ENCODE data around the gene FFAR4. TPM values are rescaled to one million over a fixed set of nuclear protein-coding genes. Genes with fewer than 3 reads are reported as not detected.

FFAR4 gene
- total and polyA plus RNA-seq, 2 of the 8 experiments (the other 6 are each of a cell fraction or from before 2014, with no cell fraction given) = not detected

DNA sequence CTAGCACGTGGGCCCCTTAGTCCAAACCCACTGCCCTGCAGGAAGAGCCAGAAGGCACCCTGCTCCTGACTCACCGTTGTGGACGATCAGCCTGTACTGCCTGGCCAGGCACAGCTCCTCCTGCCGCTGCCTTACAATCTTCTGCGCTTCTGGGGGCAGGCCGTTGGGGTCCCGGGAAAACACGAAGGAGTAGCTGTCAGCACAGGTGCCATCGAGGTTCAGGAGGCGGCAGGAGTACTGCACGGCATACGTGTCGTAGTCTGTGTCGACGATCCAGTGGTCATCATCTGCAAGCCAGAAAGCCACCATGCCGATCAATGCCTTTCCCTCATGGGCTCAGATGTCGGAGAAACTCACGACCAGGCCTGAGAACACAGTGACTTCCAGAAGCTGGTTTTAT, 27.3 kb downstream of the FFAR4 start:
- H2BK15ac ChIP-seq (ENCODE audit: low read length) = no peak overlapping the region
- H3K27me3 ChIP-seq (replicated peaks in 1 of 4; ENCODE audit: control insufficient read depth in 3 of 4, extremely low read depth in 1 of 4, insufficient read depth in 3 of 4, low read length in 3 of 4) = peaks cover 0 to 1% (median 0%) of the 10 kb centered on the region in 4 experiments; a peak in 2 of 7 replicates
- H2BK12ac ChIP-seq (ENCODE audit: low read depth, low read length) = no peak overlapping the region
- H3K9me3 ChIP-seq (ENCODE audit: insufficient read depth in 2 of 2, low read depth in 1 of 2, low read length in 1 of 2) = no peaks in the 10 kb centered on the region
- POLR2A ChIA-PET (ENCODE audit: partially characterized antibody) = no interaction called here
- peak overlapping the region; percentile 46; the same call in 1 of the 2 replicates for H4K8ac ChIP-seq (ENCODE audit: extremely low read depth, insufficient read depth, low read length)
- no peaks in the 10 kb centered on the region for H3K36me3 ChIP-seq (ENCODE audit: control insufficient read depth in 2 of 4, insufficient read depth in 4 of 4, low read length in 3 of 4)
- no peak overlapping the region for H4K91ac ChIP-seq (replicated peaks; ENCODE audit: insufficient read length, low read length)
- no peak overlapping the region for H3K18ac ChIP-seq (ENCODE audit: extremely low read depth, low read length)
- H3K23me2 ChIP-seq (ENCODE audit: low read depth, low read length) = no peaks in the 10 kb centered on the region
- DNase-seq (ENCODE audit: low read depth in 1 of 2, low spot score in 2 of 2) (no peak), FAIRE-seq (no peak)
- peaks cover 3 to 8% (median 4%) of the 10 kb centered on the region in 4 experiments; a peak in 6 of 7 replicates for H3K4me1 ChIP-seq (replicated peaks in 1 of 4; ENCODE audit: control insufficient read depth in 3 of 4, insufficient read depth in 4 of 4, low read length in 3 of 4)
- no peak overlapping the region for H3K4ac ChIP-seq (replicated peaks; ENCODE audit: insufficient read length, low read depth, low read length)
- no peak overlapping the region for H2AK5ac ChIP-seq (ENCODE audit: low read depth, low read length)
- no peak overlapping the region for H4K5ac ChIP-seq (ENCODE audit: insufficient read length, low read depth, low read length)
- no peak overlapping the region for H3K4me3 ChIP-seq (ENCODE audit: extremely low read depth in 1 of 4, insufficient read depth in 2 of 4, low read depth in 3 of 4, low read length in 4 of 4)
- H3K4me2 ChIP-seq (ENCODE audit: insufficient read depth in 1 of 2, low read depth in 2 of 2, low read length in 2 of 2) = no peak overlapping the region
- no peaks in the 10 kb centered on the region; the same call in 1 of the 2 replicates for H3K79me1 ChIP-seq (ENCODE audit: low read depth, low read length)
- WGBS, 2 experiments (ENCODE audit: extremely low coverage in 1 of 2, insufficient coverage in 1 of 2, insufficient read length in 1 of 2, insufficient replicate concordance in 2 of 2, low coverage in 1 of 2, low lambda C conversion rate in 2 of 2, missing lambda C conversion rate in 1 of 2) = 89% methylated on average over 18 of the region's 18 CpGs; no CpG with 5 or more reads in 1 of the 2 experiments
- H2BK20ac ChIP-seq (ENCODE audit: low read length) = no peak overlapping the region
- no peak overlapping the region for H2BK120ac ChIP-seq (replicated peaks; ENCODE audit: low read depth, low read length)
- no peak overlapping the region for H3K27ac ChIP-seq (ENCODE audit: low read depth, low read length)
- no peak overlapping the region for H3K23ac ChIP-seq (ENCODE audit: insufficient read length)
- no peak overlapping the region for H3K56ac ChIP-seq (replicated peaks; ENCODE audit: insufficient read length, low read depth, low read length)
- H3K79me2 ChIP-seq (ENCODE audit: control insufficient read depth in 1 of 2, insufficient read depth in 2 of 2, low read length in 2 of 2) = no peaks in the 10 kb centered on the region
- CTCF ChIA-PET (ENCODE audit: partially characterized antibody) = no interaction called here
- no peak for TF ChIP-seq JUN (IDR thresholded peaks at IDR 0.05; ENCODE audit: low read depth, low read length)
- no peak for TF ChIP-seq FOSL1 (IDR thresholded peaks at IDR 0.05; ENCODE audit: insufficient read depth, low read depth, low read length)
- TF ChIP-seq SAP30 (IDR thresholded peaks at IDR 0.05; ENCODE audit: insufficient read depth, insufficient replicate concordance, low read length) = no peak
- no peak for TF ChIP-seq GABPA (IDR thresholded peaks at IDR 0.05; ENCODE audit: borderline replicate concordance, insufficient read depth, low read length)
- TF ChIP-seq ATF2 (IDR thresholded peaks at IDR 0.05; ENCODE audit: low read length) = no peak
- TF ChIP-seq, protein P1, sequence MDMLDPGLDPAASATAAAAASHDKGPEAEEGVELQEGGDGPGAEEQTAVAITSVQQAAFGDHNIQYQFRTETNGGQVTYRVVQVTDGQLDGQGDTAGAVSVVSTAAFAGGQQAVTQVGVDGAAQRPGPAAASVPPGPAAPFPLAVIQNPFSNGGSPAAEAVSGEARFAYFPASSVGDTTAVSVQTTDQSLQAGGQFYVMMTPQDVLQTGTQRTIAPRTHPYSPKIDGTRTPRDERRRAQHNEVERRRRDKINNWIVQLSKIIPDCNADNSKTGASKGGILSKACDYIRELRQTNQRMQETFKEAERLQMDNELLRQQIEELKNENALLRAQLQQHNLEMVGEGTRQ (IDR thresholded peaks at IDR 0.05; ENCODE audit: low read length) = no peak
- no peak for TF ChIP-seq BRCA1 (IDR thresholded peaks at IDR 0.05; ENCODE audit: low read depth, low read length)
- TF ChIP-seq KDM1A (IDR thresholded peaks at IDR 0.05; ENCODE audit: borderline replicate concordance, low read length) = no peak
- TF ChIP-seq SP2 (IDR thresholded peaks at IDR 0.05; ENCODE audit: low read length) = no peak
- no peak overlapping the region for H2BK5ac ChIP-seq (ENCODE audit: low read depth, low read length)
- H3K14ac ChIP-seq (ENCODE audit: insufficient read length) = no peak overlapping the region
- H4K20me1 ChIP-seq (replicated peaks in 1 of 2; ENCODE audit: control insufficient read depth in 1 of 2, insufficient read depth in 2 of 2, low read length in 2 of 2) = no peaks in the 10 kb centered on the region
- H2AFZ ChIP-seq (ENCODE audit: low read length) = no peak overlapping the region
- no peak overlapping the region for H3K9ac ChIP-seq (replicated peaks in 1 of 4; ENCODE audit: extremely low read depth in 1 of 4, low read depth in 3 of 4, low read length in 3 of 4)

Data from H1 (cell line).